GM10266 (cell line): ENCODE measurements around the gene DNAJC25.

Source experiments
- DNase-seq: peaks from one replicate; pipeline ENCODE4 v3.0.0; 2012; ENCODE audit errors: extremely low spot score
- TF ChIP-seq, protein P1 (sequence below): IDR thresholded peaks from 2 replicates; pipeline ENCODE4 v1.5.1; 2012; ENCODE audit warnings: mild to moderate bottlenecking, low read depth; ENCODE audit not compliant: control insufficient read depth, insufficient read depth; ENCODE audit errors: missing control alignments

The DNAJC25 gene

DNA sequence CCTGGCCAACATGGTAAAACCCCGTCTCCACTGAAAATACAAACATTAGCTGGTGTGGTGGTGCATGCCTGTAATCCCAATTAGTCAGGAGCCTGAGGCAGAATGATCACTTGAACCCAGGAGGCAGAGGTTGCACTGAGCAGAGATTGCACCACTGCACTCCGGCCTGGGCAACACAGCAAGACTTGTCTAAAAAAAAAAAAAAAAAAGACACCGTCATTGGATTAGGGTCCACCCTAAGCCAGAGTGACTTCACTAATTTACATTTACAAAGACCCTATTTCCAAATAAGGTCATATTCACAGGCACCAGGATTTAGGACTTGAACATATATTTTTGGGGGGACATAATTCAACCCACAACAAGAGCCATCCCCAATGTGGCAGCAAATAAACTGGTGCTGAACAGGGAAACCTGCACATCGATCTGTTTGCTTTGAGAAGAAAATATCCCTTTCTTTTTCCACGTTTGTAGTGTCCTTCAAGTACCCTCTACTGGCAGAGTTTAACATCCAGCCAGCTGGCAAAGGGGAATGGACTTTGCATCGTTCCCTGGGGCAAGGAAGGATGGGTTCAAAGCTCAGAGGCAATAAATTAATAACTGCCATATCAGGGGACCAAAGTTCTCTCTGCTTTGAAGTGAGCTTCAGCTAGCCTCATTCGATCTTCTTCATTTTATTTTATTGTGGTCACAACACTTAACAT is 3.7 kb upstream of the DNAJC25 start:
- TF ChIP-seq, protein P1, sequence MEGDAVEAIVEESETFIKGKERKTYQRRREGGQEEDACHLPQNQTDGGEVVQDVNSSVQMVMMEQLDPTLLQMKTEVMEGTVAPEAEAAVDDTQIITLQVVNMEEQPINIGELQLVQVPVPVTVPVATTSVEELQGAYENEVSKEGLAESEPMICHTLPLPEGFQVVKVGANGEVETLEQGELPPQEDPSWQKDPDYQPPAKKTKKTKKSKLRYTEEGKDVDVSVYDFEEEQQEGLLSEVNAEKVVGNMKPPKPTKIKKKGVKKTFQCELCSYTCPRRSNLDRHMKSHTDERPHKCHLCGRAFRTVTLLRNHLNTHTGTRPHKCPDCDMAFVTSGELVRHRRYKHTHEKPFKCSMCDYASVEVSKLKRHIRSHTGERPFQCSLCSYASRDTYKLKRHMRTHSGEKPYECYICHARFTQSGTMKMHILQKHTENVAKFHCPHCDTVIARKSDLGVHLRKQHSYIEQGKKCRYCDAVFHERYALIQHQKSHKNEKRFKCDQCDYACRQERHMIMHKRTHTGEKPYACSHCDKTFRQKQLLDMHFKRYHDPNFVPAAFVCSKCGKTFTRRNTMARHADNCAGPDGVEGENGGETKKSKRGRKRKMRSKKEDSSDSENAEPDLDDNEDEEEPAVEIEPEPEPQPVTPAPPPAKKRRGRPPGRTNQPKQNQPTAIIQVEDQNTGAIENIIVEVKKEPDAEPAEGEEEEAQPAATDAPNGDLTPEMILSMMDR: no peak
- DNase-seq: no peak

DNA sequence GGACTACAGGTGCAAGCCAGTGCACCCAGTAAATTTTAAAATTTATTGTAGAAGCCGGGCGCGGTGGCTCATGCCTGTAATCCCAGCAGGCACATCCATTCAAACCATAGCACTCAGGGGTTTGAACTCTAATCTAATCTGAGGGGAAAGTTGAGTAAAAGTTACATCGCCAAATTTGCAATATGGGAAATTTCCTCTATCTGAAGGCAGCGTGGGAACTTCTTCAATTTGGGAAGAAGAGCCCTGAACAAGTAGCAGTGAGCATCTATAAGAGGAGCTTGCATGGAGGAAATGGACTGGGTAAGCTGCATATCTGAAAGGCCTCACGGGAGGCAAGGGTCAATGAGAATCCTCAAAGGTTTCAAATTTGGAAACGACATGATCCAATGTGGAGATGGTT is 2.7 kb upstream of the DNAJC25 start:
- TF ChIP-seq, protein P1: no peak
- no peak for DNase-seq

DNA sequence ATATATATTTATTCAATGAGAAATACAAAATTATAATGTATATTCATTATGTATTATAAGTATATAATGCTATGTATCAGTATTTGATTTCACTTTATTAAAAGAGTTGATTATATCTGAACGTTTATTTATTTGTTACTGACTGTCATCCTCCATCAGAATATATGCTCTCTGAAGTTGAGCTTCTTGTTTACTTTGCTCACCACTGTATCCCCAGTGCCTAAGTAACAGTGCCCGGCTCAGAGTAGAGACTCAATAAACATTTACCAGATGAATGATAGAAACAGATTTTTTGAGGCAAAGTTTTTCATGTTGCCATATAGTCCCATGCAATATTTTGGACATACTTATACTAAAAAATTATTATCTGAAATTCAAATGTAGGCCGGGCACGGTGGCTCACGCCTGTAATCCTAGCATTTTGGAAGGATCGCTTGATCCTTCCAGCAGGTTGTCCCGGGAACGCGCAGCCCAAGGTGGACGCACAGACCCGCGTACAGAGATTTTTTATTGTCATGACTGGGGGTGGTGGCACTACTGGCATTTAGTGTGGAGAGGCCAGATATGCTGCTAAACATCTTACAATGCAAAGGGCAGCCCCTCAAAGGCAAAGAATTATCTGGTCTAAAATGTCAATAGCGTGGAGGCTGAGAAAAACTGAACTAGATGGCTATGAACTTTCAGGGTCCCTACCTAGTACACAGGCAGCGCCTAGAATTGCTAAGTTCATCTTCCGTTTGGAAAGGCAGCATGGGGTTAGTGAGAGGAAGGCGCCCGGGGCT is 761 bp upstream of the DNAJC25 start:
- TF ChIP-seq, protein P1: no peak
- DNase-seq: no peak

DNA sequence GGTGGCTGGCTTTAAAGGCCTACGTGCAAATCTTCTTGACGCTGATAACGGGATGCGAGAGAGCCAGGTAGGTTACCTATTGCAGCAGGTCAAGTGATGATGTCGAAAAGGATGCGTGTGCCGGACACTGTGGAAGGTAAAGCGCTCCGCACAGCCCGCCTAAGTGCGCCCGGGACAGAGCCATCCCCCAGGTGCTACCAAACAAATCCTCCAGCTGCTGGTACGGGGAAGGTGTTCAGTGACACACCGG is 245 bp upstream of the DNAJC25 start:
- no peak for DNase-seq
- TF ChIP-seq, protein P1: no peak

DNA sequence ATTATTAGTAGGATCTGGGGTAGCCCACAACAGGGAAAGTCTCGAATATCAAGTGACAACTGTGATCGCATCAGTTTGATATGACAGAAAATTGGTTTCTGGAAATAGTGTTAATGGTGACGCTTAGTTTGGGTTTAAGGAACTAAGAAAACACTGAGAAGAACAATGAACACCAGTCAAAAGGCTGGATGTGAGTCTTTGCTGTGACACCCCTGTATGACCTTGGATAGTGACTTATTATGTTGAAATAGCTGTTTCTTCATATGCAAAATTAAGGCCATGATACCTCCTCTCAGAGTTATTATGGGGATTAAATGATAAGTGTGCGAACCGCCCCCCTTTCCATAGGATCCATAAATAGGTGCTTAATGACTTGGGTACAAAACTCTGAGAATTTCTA is 926 bp downstream of the DNAJC25 start:
- DNase-seq: no peak
- TF ChIP-seq, protein P1: no peak

DNA sequence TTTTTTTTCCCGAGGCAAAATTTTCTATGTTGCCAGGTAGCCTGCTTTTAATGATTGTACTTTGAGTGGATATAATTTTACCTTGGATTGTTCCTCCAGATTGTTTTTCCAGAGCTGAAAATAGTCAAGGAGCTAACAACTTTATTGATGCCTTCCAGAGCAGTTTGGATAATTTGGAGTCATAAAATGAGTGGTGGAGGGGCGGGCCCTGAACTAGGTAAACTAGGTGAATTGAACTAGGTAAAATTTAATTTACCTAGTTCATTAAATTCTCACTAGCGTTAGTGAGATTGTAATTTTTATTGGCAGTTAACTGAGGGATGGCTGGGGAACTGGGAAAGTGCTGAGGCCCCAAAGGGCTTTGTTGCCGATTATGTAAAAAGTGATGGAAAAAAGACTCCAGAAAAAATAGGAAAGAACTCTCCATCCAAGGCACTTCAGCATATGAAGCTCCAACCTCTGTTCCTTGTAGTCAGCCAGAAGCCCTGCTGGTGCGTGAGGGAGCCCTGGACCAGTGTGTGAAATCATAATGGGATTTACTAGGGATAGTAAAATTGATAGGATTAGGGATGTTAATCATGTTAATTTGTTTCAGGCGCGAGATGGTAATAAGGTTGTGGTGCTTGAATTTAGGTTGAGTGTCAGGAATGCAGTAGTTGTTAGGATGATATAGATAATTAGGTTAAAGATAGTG is 1.7 kb downstream of the DNAJC25 start:
- no peak for DNase-seq
- TF ChIP-seq, protein P1: no peak

DNA sequence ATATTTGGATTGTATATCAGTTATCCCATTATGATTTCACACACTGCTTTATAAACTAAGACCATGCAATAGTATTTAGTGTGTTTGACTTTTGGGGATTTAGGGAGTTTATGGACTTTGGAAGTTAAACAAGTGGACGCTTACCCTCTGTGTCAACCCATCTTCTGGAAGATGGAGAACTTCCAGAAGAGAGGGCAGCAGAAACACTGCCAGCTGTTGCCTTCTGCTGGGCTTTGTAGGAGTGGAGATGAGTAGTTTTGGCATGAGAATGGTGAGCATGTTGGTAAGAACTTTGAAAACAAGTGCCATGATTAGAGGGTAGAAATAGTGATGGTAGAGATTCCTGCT is 2.2 kb downstream of the DNAJC25 start:
- TF ChIP-seq, protein P1: no peak
- no peak for DNase-seq
